HepG2 (cell line): Measurements from ENCODE around the gene TRPC1. TPM values are rescaled to one million over a fixed set of nuclear protein-coding genes. Genes with fewer than 3 reads are reported as not detected.

Experiments used
- CERS6 ChIP-seq: sonication (generic); formaldehyde crosslinking; IDR thresholded peaks from 2 replicates; pipeline ENCODE4 v1.5.0; 2020; ENCODE audit warnings: missing genetic modification reagents
- CSRNP2 ChIP-seq: sonication (generic); formaldehyde crosslinking; conservative IDR thresholded peaks from 2 replicates; pipeline ENCODE4 v1.8.0; 2022; ENCODE audit warnings: low read depth, missing genetic modification reagents
- ELF4 ChIP-seq: sonication (generic); formaldehyde crosslinking; IDR thresholded peaks from 2 replicates; pipeline ENCODE4 v1.5.0; 2020; ENCODE audit warnings: missing genetic modification reagents, mild to moderate bottlenecking, moderate library complexity, borderline replicate concordance
- ETV6 ChIP-seq: sonication (generic); formaldehyde crosslinking; conservative IDR thresholded peaks from 2 replicates; pipeline ENCODE4 v1.4.0; 2020; ENCODE audit warnings: missing genetic modification reagents
- FIP1L1 ChIP-seq: fragments of 200-400 bp; formaldehyde crosslinking; IDR thresholded peaks from 2 replicates; pipeline ENCODE4 v1.6.1; 2018; ENCODE audit warnings: low read depth, mild to moderate bottlenecking, low read length, moderate library complexity, borderline replicate concordance; ENCODE audit not compliant: insufficient read depth
- NBN ChIP-seq: fragments of 450-650 bp; conservative IDR thresholded peaks from 2 replicates; pipeline ENCODE4 v1.6.1; 2017
- NFATC3 ChIP-seq: sonication (generic); formaldehyde crosslinking; IDR thresholded peaks from 2 replicates; pipeline ENCODE4 v1.5.1; 2020; ENCODE audit warnings: mild to moderate bottlenecking, missing genetic modification reagents
- NFKB2 ChIP-seq: sonication (generic); formaldehyde crosslinking; IDR thresholded peaks from 2 replicates; pipeline ENCODE4 v1.4.0; 2020; ENCODE audit warnings: missing genetic modification reagents, borderline replicate concordance
- NFYB ChIP-seq: sonication (generic); formaldehyde crosslinking; IDR thresholded peaks from 2 replicates; pipeline ENCODE4 v1.4.0; 2020; ENCODE audit warnings: missing genetic modification reagents
- RBAK ChIP-seq: sonication (generic); formaldehyde crosslinking; IDR thresholded peaks from 2 replicates; pipeline ENCODE4 v1.5.1; 2020; ENCODE audit warnings: mild to moderate bottlenecking, missing genetic modification reagents
- SMAD3 ChIP-seq: sonication (generic); formaldehyde crosslinking; IDR thresholded peaks from 2 replicates; pipeline ENCODE4 v1.4.0; 2020; ENCODE audit warnings: missing genetic modification reagents
- SOX6 ChIP-seq, 2 experiments: fragments of 450-650 bp in 1 of 2; sonication (generic) in 1 of 2; formaldehyde crosslinking in 1 of 2; IDR thresholded peaks; 2 replicates each; pipeline versions ENCODE4 v1.4.0 to v1.6.1; 2017 to 2020; ENCODE audit warnings: antibody characterized with exemption in 1 of 2, mild to moderate bottlenecking in 1 of 2, missing genetic modification reagents in 1 of 2
- TBP ChIP-seq: sonication (generic); formaldehyde crosslinking; IDR thresholded peaks from 2 replicates; pipeline ENCODE4 v1.5.0; 2020; ENCODE audit warnings: missing genetic modification reagents
- TSC22D2 ChIP-seq: sonication (generic); formaldehyde crosslinking; IDR thresholded peaks from 2 replicates; pipeline ENCODE4 v1.5.1; 2020; ENCODE audit warnings: missing genetic modification reagents, mild to moderate bottlenecking, borderline replicate concordance
- ZBTB42 ChIP-seq: sonication (generic); formaldehyde crosslinking; IDR thresholded peaks from 2 replicates; pipeline ENCODE4 v1.5.0; 2020; ENCODE audit warnings: mild to moderate bottlenecking, missing genetic modification reagents
- ZBTB7A ChIP-seq: sonication (generic); formaldehyde crosslinking; IDR thresholded peaks from 2 replicates; pipeline ENCODE4 v1.8.0; 2022; ENCODE audit warnings: mild to moderate bottlenecking, missing genetic modification reagents
- ZIK1 ChIP-seq: sonication (generic); formaldehyde crosslinking; IDR thresholded peaks from 2 replicates; pipeline ENCODE4 v1.5.0; 2020; ENCODE audit warnings: mild to moderate bottlenecking, low read depth, missing genetic modification reagents, borderline replicate concordance
- ZKSCAN1 ChIP-seq: fragments of 150-350 bp; IDR thresholded peaks from 2 replicates; pipeline ENCODE4 v1.6.1; 2014; ENCODE audit warnings: low read length
- ZNF121 ChIP-seq: sonication (generic); formaldehyde crosslinking; IDR thresholded peaks from 2 replicates; pipeline ENCODE4 v1.5.0; 2020; ENCODE audit warnings: mild to moderate bottlenecking, missing genetic modification reagents
- ZNF124 ChIP-seq: sonication (generic); formaldehyde crosslinking; IDR thresholded peaks from 2 replicates; pipeline ENCODE4 v1.4.0; 2020; ENCODE audit warnings: missing genetic modification reagents
- ZNF816 ChIP-seq: sonication (generic); formaldehyde crosslinking; IDR thresholded peaks from 2 replicates; pipeline ENCODE4 v1.8.0; 2022; ENCODE audit warnings: missing genetic modification reagents, mild to moderate bottlenecking, borderline replicate concordance
- polyA plus RNA-seq, 8 experiments: library from polyadenylated mRNA; depleted of rRNA in 3 of 8; stranded (reverse) in 7 of 8; unstranded in 1 of 8; fragments of >200 nt; fragmentation: Illumina TruSeq in 4 of 8; extraction: Trizol in 4 of 8; gene quantifications; 2 replicates each; pipeline versions ENCODE4 v1.2.1 to v1.2.3, GENCODE V29; 2011 to 2016; ENCODE audit warnings: low read depth in 4 of 8, missing spikeins in 1 of 8, mixed read lengths in 1 of 8; ENCODE audit not compliant: insufficient read depth in 1 of 8
- total RNA-seq, 5 experiments: library from RNA; depleted of rRNA; stranded (reverse); fragments of >200 nt; fragmentation: Illumina TruSeq; extraction: Trizol; gene quantifications; 2 replicates each; pipeline ENCODE4 v1.2.3, GENCODE V29; 2016; ENCODE audit warnings: low read depth in 1 of 5
- TF ChIP-seq, protein P1 (sequence below): sonication (generic); formaldehyde crosslinking; conservative IDR thresholded peaks from 2 replicates; pipeline ENCODE4 v1.4.0; 2020; ENCODE audit warnings: mild to moderate bottlenecking, missing genetic modification reagents, moderate library complexity
- TF ChIP-seq, protein P2 (sequence below): sonication (generic); formaldehyde crosslinking; IDR thresholded peaks from 2 replicates; pipeline ENCODE4 v1.5.0; 2020; ENCODE audit warnings: missing genetic modification reagents

Gene TRPC1
- total and polyA plus RNA-seq, 2 of the 13 experiments (the other 11 are each of a cell fraction or from before 2014, with no cell fraction given) = 10.8 to 13.1 TPM

- peak; percentile 68; the same call in 1 of the 2 replicates for TF ChIP-seq ZBTB7A (CRISPR knock-in tag)
- TF ChIP-seq RBAK (CRISPR knock-in tag) = no peak
- no peak for TF ChIP-seq NBN
- no peak for TF ChIP-seq ZNF124 (CRISPR knock-in tag)
- no peak for TF ChIP-seq SOX6 (IDR thresholded peaks at IDR 0.05)
- peak; percentile 61 for TF ChIP-seq SOX6 (CRISPR knock-in tag; IDR thresholded peaks at IDR 0.05)
- TF ChIP-seq NFKB2 = no peak; the same call in 1 of the 2 replicates
- no peak for TF ChIP-seq FIP1L1
- TF ChIP-seq, protein P1, sequence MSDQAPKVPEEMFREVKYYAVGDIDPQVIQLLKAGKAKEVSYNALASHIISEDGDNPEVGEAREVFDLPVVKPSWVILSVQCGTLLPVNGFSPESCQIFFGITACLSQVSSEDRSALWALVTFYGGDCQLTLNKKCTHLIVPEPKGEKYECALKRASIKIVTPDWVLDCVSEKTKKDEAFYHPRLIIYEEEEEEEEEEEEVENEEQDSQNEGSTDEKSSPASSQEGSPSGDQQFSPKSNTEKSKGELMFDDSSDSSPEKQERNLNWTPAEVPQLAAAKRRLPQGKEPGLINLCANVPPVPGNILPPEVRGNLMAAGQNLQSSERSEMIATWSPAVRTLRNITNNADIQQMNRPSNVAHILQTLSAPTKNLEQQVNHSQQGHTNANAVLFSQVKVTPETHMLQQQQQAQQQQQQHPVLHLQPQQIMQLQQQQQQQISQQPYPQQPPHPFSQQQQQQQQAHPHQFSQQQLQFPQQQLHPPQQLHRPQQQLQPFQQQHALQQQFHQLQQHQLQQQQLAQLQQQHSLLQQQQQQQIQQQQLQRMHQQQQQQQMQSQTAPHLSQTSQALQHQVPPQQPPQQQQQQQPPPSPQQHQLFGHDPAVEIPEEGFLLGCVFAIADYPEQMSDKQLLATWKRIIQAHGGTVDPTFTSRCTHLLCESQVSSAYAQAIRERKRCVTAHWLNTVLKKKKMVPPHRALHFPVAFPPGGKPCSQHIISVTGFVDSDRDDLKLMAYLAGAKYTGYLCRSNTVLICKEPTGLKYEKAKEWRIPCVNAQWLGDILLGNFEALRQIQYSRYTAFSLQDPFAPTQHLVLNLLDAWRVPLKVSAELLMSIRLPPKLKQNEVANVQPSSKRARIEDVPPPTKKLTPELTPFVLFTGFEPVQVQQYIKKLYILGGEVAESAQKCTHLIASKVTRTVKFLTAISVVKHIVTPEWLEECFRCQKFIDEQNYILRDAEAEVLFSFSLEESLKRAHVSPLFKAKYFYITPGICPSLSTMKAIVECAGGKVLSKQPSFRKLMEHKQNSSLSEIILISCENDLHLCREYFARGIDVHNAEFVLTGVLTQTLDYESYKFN (CRISPR knock-in tag) = peak; percentile 66
- TF ChIP-seq SMAD3 = no peak
- TF ChIP-seq TSC22D2 = peak; percentile 36
- TF ChIP-seq ZKSCAN1 = no peak
- TF ChIP-seq CERS6 = no peak
- TF ChIP-seq, protein P2, sequence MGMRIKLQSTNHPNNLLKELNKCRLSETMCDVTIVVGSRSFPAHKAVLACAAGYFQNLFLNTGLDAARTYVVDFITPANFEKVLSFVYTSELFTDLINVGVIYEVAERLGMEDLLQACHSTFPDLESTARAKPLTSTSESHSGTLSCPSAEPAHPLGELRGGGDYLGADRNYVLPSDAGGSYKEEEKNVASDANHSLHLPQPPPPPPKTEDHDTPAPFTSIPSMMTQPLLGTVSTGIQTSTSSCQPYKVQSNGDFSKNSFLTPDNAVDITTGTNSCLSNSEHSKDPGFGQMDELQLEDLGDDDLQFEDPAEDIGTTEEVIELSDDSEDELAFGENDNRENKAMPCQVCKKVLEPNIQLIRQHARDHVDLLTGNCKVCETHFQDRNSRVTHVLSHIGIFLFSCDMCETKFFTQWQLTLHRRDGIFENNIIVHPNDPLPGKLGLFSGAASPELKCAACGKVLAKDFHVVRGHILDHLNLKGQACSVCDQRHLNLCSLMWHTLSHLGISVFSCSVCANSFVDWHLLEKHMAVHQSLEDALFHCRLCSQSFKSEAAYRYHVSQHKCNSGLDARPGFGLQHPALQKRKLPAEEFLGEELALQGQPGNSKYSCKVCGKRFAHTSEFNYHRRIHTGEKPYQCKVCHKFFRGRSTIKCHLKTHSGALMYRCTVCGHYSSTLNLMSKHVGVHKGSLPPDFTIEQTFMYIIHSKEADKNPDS (CRISPR knock-in tag) = no peak
- TF ChIP-seq ETV6 (CRISPR knock-in tag) = no peak
- TF ChIP-seq CSRNP2 (CRISPR knock-in tag) = no peak
- peak; percentile 90; the same call in 1 of the 2 replicates for TF ChIP-seq ZNF816 (CRISPR knock-in tag)
- TF ChIP-seq NFATC3 = no peak
- TF ChIP-seq ZIK1 (CRISPR knock-in tag) = no peak; the same call in 1 of the 2 replicates
- TF ChIP-seq NFYB (CRISPR knock-in tag) = no peak
- no peak for TF ChIP-seq TBP (CRISPR knock-in tag)
- TF ChIP-seq ZBTB42 (CRISPR knock-in tag) = no peak
- TF ChIP-seq ZNF121 (CRISPR knock-in tag) = peak; percentile 30; the same call in 1 of the 2 replicates
- TF ChIP-seq ELF4 (CRISPR knock-in tag) = no peak
Observed at GRCh38 chr3:142724682-142725356, 985 bp downstream of the TRPC1 start (continued).
